NCI-H345 treated with DMSO at 0.1 percent for 48 hours (cell line): ENCODE results near the gene AP3S1.
"Not testable (repeated sequence)": the region's sequence is repeated elsewhere in the genome, so short reads cannot be mapped to it uniquely, and the experiment has no call there.

Source experiments
- DNase-seq: peaks from one replicate; lab custom pipeline; 2025; ENCODE audit not compliant: unreplicated experiment; lab: John Stamatoyannopoulos, UW

The AP3S1 gene

DNA sequence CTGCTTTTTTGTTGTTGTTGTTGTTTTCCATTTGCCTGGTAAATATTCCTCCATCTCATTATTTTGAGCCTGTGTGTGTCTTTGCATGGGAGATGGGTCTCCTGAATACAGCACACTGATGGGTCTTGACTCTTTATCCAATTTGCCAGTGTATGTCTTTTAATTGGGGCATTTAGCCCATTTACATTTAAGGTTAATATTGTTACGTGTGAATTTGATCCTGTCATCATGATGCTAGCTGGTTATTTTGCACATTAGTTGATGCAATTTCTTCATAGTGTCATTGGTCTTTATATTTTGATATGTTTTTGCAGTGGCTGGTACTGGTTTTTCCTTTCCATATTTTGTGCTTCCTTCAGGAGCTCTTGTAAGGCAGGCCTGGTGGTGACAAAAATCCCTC, 16.8 kb upstream of the AP3S1 start:
- DNase-seq: not testable (repeated sequence)

DNA sequence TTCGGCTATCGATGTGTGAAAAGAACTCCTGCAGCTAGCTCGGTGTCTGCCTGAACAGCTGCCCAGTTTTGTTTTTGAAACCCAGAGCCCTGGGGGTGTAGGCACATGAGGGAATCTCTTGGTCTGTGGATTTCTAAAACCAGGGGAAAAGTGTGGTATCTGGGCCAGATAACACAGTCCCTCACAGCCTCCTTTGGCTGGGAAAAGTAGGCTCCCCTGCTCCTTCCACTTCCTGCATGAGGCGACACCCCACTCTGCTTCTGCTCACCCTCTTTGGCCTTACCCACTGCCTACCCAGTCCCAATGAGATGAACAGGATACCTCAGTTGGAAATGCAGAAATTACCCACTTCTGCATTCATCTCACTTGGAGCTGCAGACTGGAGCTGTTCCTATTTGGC, 15.8 kb upstream of the AP3S1 start:
- DNase-seq: no peak

DNA sequence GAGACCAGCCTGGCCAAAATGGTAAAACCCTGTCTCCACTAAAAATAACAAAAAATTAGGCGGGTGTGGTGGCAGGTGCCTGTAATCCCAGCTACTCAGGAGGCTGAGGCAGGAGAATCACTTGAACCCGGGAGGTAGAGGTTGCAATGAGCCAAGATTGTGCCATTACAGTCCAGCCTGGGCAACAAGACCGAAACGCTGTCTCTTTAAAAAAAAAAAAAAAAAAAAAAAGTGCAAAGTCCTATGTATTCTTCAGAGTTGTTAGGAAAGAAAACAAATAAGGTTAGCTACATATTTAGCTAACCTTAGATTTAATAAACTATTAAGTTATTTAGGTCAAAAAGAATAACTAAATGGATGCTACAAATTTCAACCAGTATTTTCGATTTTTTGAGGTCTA, 11.8 kb upstream of the AP3S1 start:
- DNase-seq: no peak

DNA sequence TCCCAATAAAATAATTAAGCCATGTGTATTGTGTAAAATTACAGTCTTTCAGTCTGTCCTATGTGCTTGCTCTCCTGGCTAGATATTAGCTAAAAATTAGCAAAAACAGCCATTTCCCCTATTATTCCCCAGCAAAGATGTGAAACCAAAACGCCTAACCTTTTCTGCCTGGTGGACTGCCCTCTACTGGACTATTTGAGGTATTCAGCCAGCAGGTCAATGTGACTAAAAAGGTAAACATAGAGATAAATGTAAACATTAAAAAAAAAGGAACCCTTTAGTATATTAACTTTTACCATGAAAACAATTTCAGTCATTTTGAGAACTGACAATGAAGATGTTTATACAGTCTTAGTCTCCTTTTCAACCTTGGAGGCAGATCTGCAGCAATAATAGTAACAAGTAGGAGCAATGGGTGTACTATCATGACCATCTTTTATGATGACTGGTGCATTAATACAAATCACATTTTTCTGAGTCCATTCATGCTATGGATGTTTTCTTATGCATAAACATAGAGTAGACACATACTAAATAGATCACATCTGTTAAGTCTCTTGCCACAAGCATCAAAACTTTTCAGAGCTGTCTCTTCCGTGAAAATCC, 10.5 kb upstream of the AP3S1 start:
- DNase-seq: no peak

DNA sequence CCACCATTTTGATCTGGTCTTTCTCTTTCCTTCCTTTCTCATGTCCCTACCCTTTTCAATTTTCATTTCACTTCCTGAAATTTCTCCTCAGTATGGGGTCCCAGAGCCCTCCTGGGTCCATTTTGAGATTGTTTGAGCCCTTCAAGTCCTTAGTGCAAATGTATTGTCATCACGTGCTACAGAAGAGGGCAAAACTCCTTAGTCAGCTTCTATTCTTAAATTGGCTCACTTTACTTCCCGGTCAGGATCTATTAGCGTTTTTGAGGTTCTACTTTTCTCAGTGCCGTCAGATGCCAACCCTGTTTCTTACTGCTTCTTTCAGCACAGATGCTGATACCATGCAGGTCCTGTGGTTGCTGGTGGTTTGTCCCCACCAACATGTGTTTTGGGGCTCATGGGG, 6.3 kb upstream of the AP3S1 start:
- DNase-seq: no peak

DNA sequence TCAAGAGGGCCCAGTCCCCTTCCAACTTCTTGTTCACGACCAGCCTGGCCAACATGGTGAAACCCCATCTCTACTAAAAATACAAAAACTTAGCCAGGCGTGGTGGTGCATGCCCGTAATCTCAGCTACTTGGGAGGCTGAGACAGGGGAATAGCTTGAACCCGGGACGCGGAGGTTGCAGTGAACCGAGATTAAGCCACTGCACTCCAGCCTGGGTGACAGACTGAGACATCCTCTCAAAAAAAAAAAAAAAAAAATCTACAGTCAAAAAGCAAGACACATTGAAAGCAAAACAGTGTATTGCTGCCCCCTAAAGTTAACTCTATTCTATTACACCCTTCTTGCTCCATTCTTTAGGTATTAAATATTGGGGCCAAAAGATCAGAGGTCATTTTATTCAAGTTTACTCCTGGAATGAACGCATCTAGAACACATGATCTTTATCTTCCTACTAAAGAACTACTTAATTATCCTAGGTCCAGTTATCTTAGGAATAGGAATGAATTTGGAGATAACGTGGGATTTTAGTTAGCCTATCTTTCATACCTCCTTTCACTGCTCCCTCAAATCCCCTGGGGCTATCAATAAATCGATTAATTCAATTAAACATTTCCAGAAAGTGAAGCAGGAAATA, 2.7 kb upstream of the AP3S1 start:
- DNase-seq: peak; percentile 15

DNA sequence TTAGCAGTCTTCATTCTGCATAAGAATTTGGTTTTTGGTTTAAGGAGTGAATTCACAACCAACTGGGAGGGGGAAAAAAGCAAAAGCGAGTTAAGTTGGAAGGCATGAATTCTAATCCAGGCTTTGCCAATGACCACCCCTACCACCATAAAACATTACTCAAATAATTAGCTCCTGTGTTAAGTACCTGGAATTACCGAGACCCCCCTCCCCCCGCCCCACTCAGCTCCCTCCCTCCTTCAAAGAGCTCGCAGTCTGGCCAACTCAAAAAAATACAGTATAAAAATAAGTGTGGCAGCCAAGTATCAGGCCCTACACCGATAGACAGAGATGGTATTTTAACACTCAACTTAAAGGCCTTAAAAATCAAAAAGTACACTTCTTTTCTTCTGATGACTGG, 862 bp upstream of the AP3S1 start:
- no peak for DNase-seq

DNA sequence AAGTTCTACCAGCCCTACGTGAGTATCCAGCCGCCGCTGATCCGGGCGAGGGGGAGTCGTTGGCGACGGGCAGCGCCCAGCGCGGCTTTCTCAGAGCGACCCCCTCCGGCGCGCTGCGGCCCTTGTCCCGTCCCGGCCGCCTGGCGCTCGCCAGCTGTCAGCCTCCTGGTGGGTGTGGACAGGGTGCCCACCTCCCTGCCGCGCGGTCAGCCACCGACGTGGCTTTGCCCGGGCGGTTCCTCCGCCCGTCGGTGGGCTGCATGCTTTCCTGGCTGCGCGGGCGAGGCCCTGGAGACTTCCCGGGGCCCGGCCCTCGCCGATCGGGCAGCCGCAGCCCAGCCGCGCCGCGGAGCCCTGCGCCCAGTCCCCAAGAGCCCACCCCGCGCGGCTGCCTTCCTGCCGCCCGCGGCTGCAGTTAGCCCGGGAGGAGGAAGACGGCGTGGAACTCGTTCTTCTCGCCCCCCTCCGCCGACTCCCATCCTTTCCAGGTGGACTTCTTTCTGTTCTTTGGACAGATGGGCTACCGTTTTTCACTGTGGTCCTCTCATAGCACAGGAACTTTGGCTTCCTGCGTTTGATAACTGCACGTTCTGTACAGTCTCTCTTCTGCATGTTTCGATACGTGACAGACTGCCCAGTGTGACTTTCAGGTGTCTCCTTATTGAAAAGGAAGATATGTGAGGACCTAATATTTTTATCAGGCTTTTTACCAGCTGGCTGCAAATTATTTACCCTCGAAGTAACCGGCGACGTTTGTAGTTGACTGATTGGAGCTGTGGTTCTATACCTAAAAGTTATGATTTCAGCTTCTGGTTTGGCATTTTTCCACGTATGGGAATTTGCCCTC, 577 bp downstream of the AP3S1 start:
- DNase-seq: peak; percentile 31

DNA sequence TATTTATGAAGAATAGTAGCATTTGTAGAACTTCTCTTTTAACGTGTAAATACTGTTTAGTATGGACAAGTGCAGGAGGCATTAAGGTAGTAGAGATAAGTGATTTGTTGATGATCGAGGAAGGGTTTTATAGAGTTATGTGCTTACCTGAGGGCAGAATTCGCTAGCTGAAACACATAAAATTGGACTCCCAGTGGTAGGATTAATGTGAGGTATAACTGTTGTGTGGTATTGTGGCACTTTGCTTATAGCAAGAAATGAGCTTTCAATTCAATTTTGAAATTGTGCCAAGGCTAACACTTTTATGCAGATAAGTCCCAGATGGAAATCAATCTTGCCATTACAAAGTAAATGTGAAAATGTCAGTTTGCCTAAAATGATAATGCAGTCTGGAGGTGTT, 1.2 kb downstream of the AP3S1 start:
- DNase-seq: no peak

DNA sequence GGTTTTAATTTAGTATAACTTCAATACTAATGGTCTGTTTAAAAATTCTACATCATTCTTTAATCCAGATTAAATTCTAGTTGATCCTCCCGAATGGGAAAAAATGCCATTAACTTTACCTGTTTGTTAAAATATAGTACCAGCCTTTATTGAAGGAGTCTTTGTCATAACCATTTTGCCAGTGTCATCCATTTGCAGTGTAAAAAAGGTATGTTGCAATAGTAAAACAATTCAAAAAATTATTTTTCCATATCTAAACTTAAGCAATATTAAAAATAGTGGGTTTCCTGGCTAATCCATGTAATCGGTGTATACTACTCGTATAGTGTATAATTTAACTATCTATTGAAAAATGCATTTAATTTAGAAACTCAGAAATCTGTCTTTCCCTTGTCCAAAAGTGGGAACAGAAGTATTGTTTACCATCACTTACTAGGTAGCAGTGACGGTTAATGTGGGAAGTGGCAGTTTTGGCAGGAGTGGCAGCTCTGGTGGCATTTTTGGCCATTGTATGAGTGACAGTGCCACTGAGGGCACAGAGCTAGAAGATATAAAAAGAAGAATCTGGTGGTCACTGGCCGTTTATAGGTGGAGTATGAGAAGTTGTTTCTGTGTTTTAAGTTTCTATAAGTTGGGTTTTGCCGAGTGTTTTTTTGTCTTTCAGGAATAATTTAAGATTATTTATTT, 1.9 kb downstream of the AP3S1 start:
- DNase-seq: no peak

DNA sequence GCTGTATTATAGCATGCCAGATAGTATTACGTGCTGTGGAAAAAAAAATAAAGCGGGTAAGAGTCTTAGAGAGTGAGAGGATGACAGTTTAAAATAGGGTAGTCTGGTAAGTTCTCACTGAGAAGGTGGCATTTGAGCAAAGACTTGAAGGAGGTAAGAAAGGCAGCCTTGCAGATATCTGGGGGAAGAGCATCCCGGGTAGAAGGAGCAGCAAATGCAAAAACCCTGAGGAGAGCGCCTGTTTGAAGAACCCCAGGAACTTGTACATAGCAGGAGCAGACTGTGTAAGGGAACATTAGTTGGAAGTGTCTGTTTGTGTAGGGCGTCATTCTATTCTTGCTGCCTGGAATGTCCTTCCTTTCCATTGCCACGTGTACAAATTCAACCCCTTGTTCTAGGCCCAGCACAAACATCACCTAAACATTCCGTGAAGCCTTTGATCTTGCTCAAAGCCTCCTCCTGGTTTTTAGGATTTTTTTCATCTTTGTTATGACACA, 2.6 kb downstream of the AP3S1 start:
- DNase-seq: no peak

DNA sequence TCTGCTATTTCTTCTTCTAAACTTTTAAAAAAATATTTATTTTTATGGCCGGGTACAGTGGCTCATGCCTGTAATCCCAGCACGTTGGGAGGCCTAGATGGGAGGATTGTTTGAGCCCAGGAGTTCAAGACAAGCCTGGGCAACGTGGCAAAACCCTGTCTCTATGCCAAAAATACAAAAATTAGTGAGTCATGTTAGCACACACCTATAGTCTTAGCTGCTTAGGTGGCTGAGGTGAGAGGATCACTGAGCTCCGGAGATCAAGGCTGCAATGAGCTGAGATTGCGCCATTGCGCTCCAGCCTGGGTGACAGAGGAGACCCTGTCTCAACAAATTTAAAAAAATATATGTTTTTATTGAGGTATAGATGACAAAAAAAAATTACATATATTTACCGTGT, 5.6 kb downstream of the AP3S1 start:
- DNase-seq: no peak

DNA sequence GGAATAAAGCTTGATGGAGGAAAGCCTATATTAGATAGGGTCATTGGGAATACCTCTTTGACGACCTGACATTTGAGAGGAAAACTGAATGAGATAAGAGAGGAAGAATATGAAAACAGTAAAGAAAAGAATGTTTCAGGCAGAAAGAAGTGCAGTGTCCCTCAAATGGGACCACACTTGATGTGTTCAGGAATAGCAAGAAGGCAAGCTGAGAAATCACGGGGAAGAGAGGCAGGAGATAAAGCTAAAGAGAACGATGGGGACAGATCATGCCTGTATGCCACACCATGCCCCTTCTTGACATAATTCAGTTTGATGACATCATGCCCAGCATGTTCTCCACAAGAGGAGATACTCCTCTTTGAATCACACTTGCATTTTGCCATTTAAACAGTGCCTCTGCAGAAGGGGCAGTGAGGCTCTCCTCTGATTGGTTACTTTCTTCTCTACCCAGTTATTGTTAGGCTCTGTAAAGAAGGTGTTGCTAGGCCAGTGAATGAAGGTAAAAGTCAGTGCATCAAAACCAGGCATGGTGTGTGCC, 7.6 kb downstream of the AP3S1 start:
- no peak for DNase-seq

DNA sequence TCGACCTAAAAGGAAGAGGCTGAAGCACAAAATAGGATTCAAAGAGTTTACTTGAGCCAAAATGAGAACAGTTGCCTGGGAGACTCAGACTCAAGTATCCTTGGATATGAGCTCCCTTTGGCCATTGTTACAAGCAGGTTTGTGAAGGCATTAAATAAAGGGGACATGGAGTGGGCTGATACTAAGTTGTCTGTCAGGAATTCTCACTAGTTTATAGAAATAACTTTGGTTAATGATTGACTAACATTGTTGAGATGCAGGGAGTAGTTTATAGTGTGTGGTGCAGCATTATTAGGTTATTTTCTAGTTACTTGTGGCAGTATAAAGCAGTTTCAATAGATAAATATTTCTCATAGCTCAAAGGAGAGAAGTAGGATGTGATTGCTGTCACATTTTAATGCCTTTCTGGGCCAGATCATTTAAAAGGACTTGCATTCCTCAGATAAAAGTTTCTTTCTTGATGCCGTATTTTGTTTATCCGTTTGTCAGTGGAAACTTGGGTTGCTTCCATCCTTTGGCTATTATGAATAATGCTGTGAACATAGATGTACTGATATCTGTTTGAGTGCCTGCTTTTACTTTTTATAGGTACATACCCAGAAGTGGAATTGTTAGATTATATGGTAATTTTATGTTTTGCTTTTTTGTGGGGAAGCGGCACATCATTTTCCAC, 9.1 kb downstream of the AP3S1 start:
- DNase-seq: no peak

DNA sequence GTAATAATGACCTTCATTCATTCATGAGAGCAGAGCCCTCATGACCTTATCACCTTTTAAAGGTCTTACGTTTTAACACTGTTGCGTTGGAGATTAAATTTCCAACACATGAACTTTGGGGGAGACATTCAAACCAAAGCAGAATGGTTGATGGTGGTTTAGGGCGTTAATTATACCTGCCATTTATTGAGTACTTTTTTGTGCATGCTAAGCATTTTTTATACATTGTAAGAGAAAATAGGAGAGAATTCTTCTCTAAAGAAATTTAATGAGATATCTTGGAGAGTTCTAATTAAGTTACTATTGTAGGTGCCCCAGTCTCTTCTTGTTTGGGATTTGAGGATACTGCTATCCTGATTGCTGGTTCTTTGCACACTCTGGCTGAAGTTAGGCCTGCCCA, 12.4 kb downstream of the AP3S1 start:
- DNase-seq: no peak

DNA sequence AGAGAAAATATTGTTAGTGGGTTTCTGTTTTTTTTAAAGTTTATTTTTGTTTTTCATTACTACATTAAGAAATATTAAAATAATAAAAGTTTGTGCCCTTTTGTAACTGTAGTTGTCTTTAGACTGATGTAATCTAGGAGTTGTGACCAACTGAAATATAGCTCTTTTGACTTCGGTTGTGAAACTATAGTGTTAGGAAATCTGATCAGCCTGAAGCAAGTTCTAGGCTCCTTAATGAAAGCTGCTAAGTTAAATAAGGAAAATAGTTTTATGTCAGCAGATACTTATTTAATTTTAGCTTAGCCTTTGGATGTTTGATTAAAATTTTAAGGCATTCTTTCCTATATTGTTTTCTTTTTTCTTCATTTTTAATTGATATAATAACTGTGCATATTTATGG, 14.2 kb downstream of the AP3S1 start:
- DNase-seq: no peak

DNA sequence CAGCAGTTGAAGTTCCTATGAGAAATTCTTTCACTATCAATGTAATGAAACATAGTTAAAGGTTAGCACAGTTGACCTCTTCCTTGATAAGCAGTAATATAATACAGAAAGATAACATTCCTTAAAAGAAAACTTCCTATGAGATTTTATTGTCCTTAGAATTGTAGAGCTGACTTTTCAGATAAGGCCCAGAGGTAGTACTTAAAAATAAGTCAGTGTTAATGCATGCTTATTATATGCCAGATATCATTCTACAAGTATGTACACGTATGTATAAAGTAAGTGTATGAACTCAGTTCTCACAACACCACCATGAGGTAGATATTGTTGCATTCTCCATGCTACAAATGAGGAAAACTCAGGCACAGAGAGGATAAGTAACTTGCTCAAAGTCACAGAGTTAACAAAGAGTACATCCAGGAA, 15.3 kb downstream of the AP3S1 start:
- no peak for DNase-seq

DNA sequence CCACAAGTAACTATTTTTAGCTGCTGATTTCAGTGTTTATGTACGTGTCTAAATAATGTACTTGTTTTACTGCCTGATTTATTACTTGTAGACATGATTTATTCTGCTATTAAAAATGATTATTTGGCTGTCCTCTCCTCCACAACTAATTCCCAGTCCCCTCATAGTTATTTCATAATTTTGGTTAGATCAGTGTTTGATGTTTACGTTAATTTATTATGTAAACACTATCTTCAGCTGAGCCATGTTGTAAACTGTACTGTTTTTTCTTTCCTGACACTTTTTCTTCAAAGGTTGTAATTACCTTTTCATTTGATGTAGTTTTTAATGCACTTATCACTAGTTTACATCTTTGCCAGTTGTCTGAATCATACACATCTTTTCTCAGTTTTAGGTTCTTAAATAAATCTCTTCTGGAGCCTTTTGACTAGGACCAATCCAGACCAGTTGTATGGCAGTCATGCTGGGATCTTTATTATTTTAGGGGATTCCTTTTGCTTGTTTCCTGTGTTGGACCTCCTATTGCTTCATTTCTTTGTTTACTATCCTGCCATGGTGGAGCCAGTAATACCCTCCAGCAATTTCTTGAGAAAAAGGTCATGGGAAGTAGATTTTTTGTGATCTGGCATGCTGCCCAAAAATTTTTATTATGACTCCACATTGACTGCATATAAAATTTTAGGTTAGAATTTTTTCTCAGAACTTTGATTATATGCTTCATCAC, 16.1 kb downstream of the AP3S1 start:
- DNase-seq: no peak

DNA sequence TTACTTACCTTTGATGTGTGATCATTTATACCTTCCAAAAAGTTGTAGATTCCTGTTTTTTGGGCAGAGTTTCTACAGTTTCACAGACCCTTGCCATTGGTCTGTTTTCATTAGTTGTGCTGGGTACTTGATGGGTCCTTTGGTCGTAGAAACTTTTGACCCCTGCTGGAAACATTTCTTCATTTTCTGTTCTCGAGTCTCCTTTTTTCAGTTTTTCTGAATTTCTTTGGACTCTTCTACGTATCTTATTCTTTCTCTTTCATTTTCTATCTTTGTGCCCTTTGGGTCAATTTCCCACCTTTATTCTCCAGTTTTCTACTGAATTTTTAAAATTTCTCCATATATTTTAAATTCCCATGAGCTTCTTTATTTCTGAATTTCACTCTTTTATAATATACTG, 16.7 kb downstream of the AP3S1 start:
- no peak for DNase-seq

DNA sequence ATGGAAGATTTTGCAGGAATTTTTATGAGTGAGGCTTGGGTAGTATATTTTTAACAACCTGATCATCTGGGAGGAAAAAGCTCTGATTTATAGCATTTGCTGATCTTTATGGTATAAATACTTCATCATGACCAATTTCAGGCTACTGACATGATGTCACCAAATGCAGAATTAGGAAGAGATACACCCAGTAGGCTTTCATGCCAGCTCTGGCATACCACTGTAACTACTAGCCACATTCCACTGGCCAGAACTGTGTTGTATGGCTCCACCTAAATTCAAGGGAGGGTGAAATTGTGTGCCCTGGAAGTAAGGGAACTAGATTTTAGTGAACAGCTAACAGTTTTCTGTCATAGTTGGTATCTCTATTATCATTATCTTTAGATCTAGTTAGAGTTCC, 17.6 kb downstream of the AP3S1 start:
- no peak for DNase-seq
